ENCODE results near the gene TCOF1. TPM values are rescaled to one million over a fixed set of nuclear protein-coding genes. Genes with fewer than 3 reads are reported as not detected.
A peak's percentile ranks its signal among the peaks of the same experiment; 100 is the strongest.
"Not testable (repeated sequence)": the region's sequence is repeated elsewhere in the genome, so short reads cannot be mapped to it uniquely, and the experiment has no call there.

TCOF1 gene
- total and polyA plus RNA-seq, 2 experiments from 2014 or later, result 86.8 to 165 TPM

GRCh38 chr5:150422758-150423157, 65.3 kb downstream of the TCOF1 start (continued):
- TF ChIP-seq CREB1 (CRISPR knock-in tag; IDR thresholded peaks at IDR 0.05; ENCODE audit: low read depth) (no peak), NANOG (IDR thresholded peaks at IDR 0.05; ENCODE audit: borderline replicate concordance) (no peak), STAT1 (IDR thresholded peaks at IDR 0.05; ENCODE audit: unreplicated experiment) (no peak), ZNF114 (CRISPR knock-in tag; IDR thresholded peaks at IDR 0.05) (no peak), REST (IDR thresholded peaks at IDR 0.05; ENCODE audit: unreplicated experiment) (no peak), JUNB (IDR thresholded peaks at IDR 0.05; ENCODE audit: unreplicated experiment) (no peak)
- TF ChIP-seq, protein P1, sequence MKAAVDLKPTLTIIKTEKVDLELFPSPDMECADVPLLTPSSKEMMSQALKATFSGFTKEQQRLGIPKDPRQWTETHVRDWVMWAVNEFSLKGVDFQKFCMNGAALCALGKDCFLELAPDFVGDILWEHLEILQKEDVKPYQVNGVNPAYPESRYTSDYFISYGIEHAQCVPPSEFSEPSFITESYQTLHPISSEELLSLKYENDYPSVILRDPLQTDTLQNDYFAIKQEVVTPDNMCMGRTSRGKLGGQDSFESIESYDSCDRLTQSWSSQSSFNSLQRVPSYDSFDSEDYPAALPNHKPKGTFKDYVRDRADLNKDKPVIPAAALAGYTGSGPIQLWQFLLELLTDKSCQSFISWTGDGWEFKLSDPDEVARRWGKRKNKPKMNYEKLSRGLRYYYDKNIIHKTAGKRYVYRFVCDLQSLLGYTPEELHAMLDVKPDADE (IDR thresholded peaks at IDR 0.05), result no peak

DNA sequence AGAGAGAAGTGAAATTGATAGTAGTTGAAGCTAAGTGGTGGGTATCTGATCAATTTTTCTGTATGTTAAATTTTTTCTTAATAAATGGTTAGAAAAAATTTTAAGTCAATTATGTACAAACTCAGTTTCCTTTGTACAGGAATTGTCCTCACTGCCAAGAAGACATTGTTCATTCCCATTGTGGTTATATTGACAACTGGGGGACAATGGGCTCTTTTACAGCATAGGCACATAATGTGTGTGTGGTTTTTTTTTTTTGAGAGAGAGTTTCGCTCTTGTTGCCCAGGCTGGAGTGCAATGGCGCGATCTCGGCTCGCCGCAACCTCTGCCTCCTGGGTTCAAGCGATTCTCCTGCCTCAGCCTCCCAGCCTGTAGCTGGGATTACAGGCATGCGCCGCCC, 68.7 kb downstream of the TCOF1 start:
- H3K4me3 ChIP-seq; H3K27ac Mint-ChIP-seq; H2AFZ ChIP-seq; H3K4me3 Mint-ChIP-seq; ATAC-seq; H3K27ac ChIP-seq (ENCODE audit: low read depth); H3K79me2 ChIP-seq (replicated peaks; ENCODE audit: insufficient read depth); DNase-seq (ENCODE audit: low spot score); H3K4me1 ChIP-seq (ENCODE audit: insufficient read depth); H3K9me3 Mint-ChIP-seq; H3K4me2 ChIP-seq; H3K4me1 Mint-ChIP-seq; H4K20me1 ChIP-seq (replicated peaks; ENCODE audit: insufficient read depth); H3K27me3 ChIP-seq (ENCODE audit: insufficient read depth); H3K9me2 ChIP-seq (ENCODE audit: insufficient read depth); H3F3A ChIP-seq (replicated peaks; ENCODE audit: low read depth); H3K36me3 ChIP-seq (ENCODE audit: insufficient read depth); H3K36me3 Mint-ChIP-seq (ENCODE audit: low read depth): not testable (repeated sequence)
- peaks cover 15% of the 10 kb centered on the region for H3K27me3 Mint-ChIP-seq (ENCODE audit: insufficient read depth, low read depth, poor library complexity)

DNA sequence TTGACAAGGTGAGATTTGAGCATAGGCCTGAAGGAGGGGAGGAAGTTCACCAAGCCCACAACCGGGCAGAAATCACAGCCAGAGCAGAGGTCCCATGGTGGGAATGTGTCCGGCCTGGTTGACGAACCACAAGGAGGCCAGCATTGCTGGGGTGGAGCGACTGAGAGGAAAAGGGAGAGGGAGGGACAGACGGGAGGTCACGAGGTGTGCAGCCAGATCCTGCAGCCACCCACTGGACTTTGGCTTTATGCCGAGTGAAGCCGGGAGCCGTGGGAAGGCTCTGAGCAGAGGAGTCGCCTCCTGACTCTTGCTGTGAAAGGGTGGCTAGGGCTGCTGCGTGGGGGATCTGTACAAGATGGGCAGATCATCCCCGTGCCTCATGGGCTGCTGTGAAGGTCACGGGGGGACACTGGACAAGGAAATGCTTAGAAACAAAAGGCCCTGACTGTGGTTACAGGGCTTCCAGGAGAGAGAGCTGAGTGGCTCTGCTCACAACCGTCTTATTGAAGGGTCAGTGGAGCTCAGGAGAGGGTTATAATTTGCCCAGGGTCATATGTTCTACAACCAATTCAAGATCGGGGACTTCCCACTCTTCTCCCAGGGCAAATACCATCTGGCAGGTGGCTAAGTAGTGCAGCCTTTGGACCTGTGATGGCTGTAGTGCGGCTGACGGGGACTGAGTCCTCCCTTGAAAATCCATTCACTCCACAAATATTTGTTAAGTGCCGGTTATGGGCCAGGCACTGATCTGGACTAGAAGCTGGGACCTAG, 70.8 kb downstream of the TCOF1 start:
- H3K4me3 Mint-ChIP-seq, result no peak overlapping the region
- H3K36me3 Mint-ChIP-seq (ENCODE audit: low read depth), result no peaks in the 10 kb centered on the region; the same call in 2 of the 3 replicates
- Histone ChIP-seq H3F3A (replicated peaks; ENCODE audit: low read depth) (no peaks in the 10 kb centered on the region), H3K4me1 (ENCODE audit: insufficient read depth) (no peaks in the 10 kb centered on the region), H2AFZ (peak overlapping the region; percentile 10; the same call in 1 of the 2 replicates), H3K4me2 (no peak overlapping the region), H3K79me2 (replicated peaks; ENCODE audit: insufficient read depth) (no peaks in the 10 kb centered on the region), H3K36me3 (ENCODE audit: insufficient read depth) (no peaks in the 10 kb centered on the region), H3K9me2 (ENCODE audit: insufficient read depth) (no peaks in the 10 kb centered on the region), H3K4me3 (no peak overlapping the region), H3K27me3 (ENCODE audit: insufficient read depth) (no peaks in the 10 kb centered on the region), H4K20me1 (replicated peaks; ENCODE audit: insufficient read depth) (no peaks in the 10 kb centered on the region), H3K27ac (ENCODE audit: low read depth) (no peak overlapping the region)
- H3K27me3 Mint-ChIP-seq (ENCODE audit: insufficient read depth, low read depth, poor library complexity), result peaks cover 7% of the 10 kb centered on the region
- no peak for DNase-seq (ENCODE audit: low spot score)
- H3K27ac Mint-ChIP-seq, result no peak overlapping the region
- no peaks in the 10 kb centered on the region for H3K9me3 Mint-ChIP-seq
- peak; percentile 32; the same call in 1 of the 3 replicates for ATAC-seq
- H3K4me1 Mint-ChIP-seq, result no peaks in the 10 kb centered on the region
- TF ChIP-seq STAT1 (IDR thresholded peaks at IDR 0.05; ENCODE audit: unreplicated experiment) (no peak), CREB1 (CRISPR knock-in tag; IDR thresholded peaks at IDR 0.05; ENCODE audit: low read depth) (no peak), NANOG (IDR thresholded peaks at IDR 0.05; ENCODE audit: borderline replicate concordance) (no peak), POLR2AphosphoS5 (IDR thresholded peaks at IDR 0.05; ENCODE audit: low read depth) (no peak), EZH2phosphoT487 (IDR thresholded peaks at IDR 0.05; ENCODE audit: unreplicated experiment) (no peak), JUNB (IDR thresholded peaks at IDR 0.05; ENCODE audit: unreplicated experiment) (no peak), REST (IDR thresholded peaks at IDR 0.05; ENCODE audit: unreplicated experiment) (no peak)
- TF ChIP-seq, protein P1 (IDR thresholded peaks at IDR 0.05), result no peak

Data from GM23338 (cell line).